GM12892 (cell line): ENCODE results near the gene NCAM1.

ENCODE experiments used
- POLR2A ChIP-seq: IDR thresholded peaks from 2 replicates; pipeline ENCODE4 v1.6.1; 2011; ENCODE audit warnings: low read depth, low read length, control low read depth
- POLR2AphosphoS5 ChIP-seq: IDR thresholded peaks from 2 replicates; pipeline ENCODE4 v1.6.1; 2011; ENCODE audit warnings: low read depth, low read length, control low read depth
- TAF1 ChIP-seq: IDR thresholded peaks from 2 replicates; pipeline ENCODE4 v1.6.1; 2011; ENCODE audit warnings: low read depth, mild to moderate bottlenecking, control low read depth, low read length, borderline replicate concordance

DNA sequence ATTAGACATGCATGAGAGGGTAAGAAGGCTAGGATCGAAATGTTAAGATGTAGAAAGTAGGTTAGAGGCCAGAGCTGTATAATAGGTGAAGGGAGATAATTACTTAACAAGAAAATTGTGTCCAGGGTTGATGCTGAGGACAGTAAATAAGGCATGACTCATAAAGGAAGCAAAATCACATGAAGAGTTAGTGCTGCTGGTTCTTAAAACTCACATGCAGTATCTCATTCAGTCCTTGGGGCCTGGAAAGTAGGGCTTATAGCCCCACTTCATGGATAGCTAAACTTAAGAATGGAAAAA lies 130.2 kb downstream of the NCAM1 start:
- TF ChIP-seq POLR2AphosphoS5 (no peak), POLR2A (no peak), TAF1 (no peak)
